GM12878 (cell line): ENCODE data around the gene DCC. TPM values are rescaled to one million over a fixed set of nuclear protein-coding genes. Genes with fewer than 3 reads are reported as not detected.

Experiments used
- ATAC-seq: fragments of 200-7000 bp; cut with Tn5 transposase; 3 replicates; pipeline ENCODE4 v1.9.1; 2020; ENCODE audit warnings: mild to moderate bottlenecking, moderate library complexity
- BruUV-seq: library from RNA; stranded (reverse); fragments of 400-500 nt; replicated peaks from 2 replicates; lab custom pipeline; 2021; lab: Mats Ljungman, UMichigan
- CTCF ChIA-PET: fragments of 300-600 bp; sonication (Branson Sonifier 250); formaldehyde crosslinking; extraction: SDS; loops from one replicate; lab custom pipeline; 2021; ENCODE audit warnings: inconsistent platforms; lab: Yijun Ruan, JAX
- POLR2A ChIA-PET: fragments of 350-600 bp; formaldehyde crosslinking; extraction: SDS; loops from one replicate; lab custom pipeline; 2021; ENCODE audit warnings: inconsistent platforms; lab: Charles Lee
- RAD21 ChIA-PET: fragments of 300-600 bp; sonication (Branson Sonifier 250); formaldehyde crosslinking; loops from one replicate; lab custom pipeline; 2023; ENCODE audit warnings: antibody characterized with exemption; ENCODE audit not compliant: unreplicated experiment; lab: Charles Lee
- SMC1A ChIA-PET: fragments of 300-600 bp; sonication (Branson Sonifier 250); formaldehyde crosslinking; loops from one replicate; lab custom pipeline; 2023; ENCODE audit not compliant: unreplicated experiment, uncharacterized antibody; lab: Charles Lee
- DNase-seq: peaks from one replicate; pipeline ENCODE4 v3.0.0-alpha.2; 2011; ENCODE audit warnings: low read depth, low spot score
- FAIRE-seq: peaks from 3 replicates; lab custom pipeline; 2011; peaks lifted over from hg19 to GRCh38; lab: Jason Lieb, UNC
- H2AFZ ChIP-seq: 2 replicates; pipeline ENCODE4 v1.6.0; 2011; ENCODE audit warnings: low read depth, low read length, control low read depth; ENCODE audit not compliant: control insufficient read depth
- H3K27ac ChIP-seq: 2 replicates; pipeline ENCODE4 v1.5.1; 2011; ENCODE audit warnings: control low read depth; ENCODE audit not compliant: control insufficient read depth, insufficient read depth
- H3K27me3 ChIP-seq, 2 experiments: replicated peaks in 1 of 2; 2 replicates each; pipeline versions ENCODE4 v1.6.0 to v1.6.1; 2011; ENCODE audit warnings: low read length in 1 of 2; ENCODE audit not compliant: control insufficient read depth in 2 of 2, insufficient read depth in 2 of 2
- H3K36me3 ChIP-seq, 2 experiments: 2 replicates each; pipeline ENCODE4 v1.5.1; 2011; ENCODE audit warnings: low read length in 1 of 2; ENCODE audit not compliant: control insufficient read depth in 2 of 2, insufficient read depth in 2 of 2
- H3K4me1 ChIP-seq: 2 replicates; pipeline ENCODE4 v1.6.1; 2011; ENCODE audit warnings: mild to moderate bottlenecking, low read length, moderate library complexity, mixed read lengths; ENCODE audit not compliant: control insufficient read depth, insufficient read depth
- H3K4me2 ChIP-seq: 2 replicates; pipeline ENCODE4 v1.6.0; 2011; ENCODE audit warnings: control low read depth; ENCODE audit not compliant: control insufficient read depth, insufficient read depth
- H3K4me3 ChIP-seq: fragments of 200-600 bp; sonication (generic); 2 replicates; pipeline ENCODE4 v1.5.1; 2016
- H3K79me2 ChIP-seq: 2 replicates; pipeline ENCODE4 v1.6.0; 2011; ENCODE audit warnings: low read length; ENCODE audit not compliant: control insufficient read depth, insufficient read depth
- H3K9ac ChIP-seq: 2 replicates; pipeline ENCODE4 v1.8.0; 2011; ENCODE audit warnings: low read length, control low read depth, mixed read lengths; ENCODE audit not compliant: control insufficient read depth, insufficient read depth
- H3K9me3 ChIP-seq: replicated peaks from 3 replicates; pipeline ENCODE4 v1.5.1; 2011; ENCODE audit warnings: mild to moderate bottlenecking, low read length; ENCODE audit not compliant: control insufficient read depth, insufficient read depth
- H4K20me1 ChIP-seq: 2 replicates; pipeline ENCODE4 v1.6.0; 2011; ENCODE audit not compliant: control insufficient read depth, insufficient read depth
- FOXM1 ChIP-seq: IDR thresholded peaks from 2 replicates; pipeline ENCODE4 v1.6.1; 2012; ENCODE audit warnings: low read depth, mild to moderate bottlenecking, inconsistent platforms, low read length, moderate library complexity
- LARP7 ChIP-seq: fragments of 450-650 bp; IDR thresholded peaks from 2 replicates; pipeline ENCODE4 v1.6.1; 2017; ENCODE audit warnings: mild to moderate bottlenecking
- RUNX3 ChIP-seq: IDR thresholded peaks from 2 replicates; pipeline ENCODE4 v1.6.1; 2012; ENCODE audit warnings: low read length, inconsistent platforms
- SMAD1 ChIP-seq: fragments of 450-650 bp; IDR thresholded peaks from 2 replicates; pipeline ENCODE4 v1.6.1; 2018; ENCODE audit warnings: mild to moderate bottlenecking, low read depth; ENCODE audit not compliant: partially characterized antibody
- USF1 ChIP-seq: IDR thresholded peaks from 2 replicates; pipeline ENCODE4 v1.6.1; 2011; ENCODE audit warnings: borderline replicate concordance, low read depth, mild to moderate bottlenecking, moderate library complexity, mixed read lengths, low read length; ENCODE audit not compliant: insufficient read depth; ENCODE audit errors: extremely low read length
- ZBTB4 ChIP-seq: fragments of 450-650 bp; formaldehyde crosslinking; IDR thresholded peaks from 2 replicates; pipeline ENCODE4 v1.4.0; 2022; ENCODE audit warnings: mild to moderate bottlenecking, moderate library complexity
- ZNF274 ChIP-seq: IDR thresholded peaks from one replicate; pipeline ENCODE4 v1.8.0; 2011; ENCODE audit not compliant: insufficient read length, insufficient read depth
- WGBS: methylation state at CpG from one replicate; pipeline ENCODE4 v1.1.6; 2016; ENCODE audit warnings: low lambda C conversion rate; ENCODE audit not compliant: insufficient replicate concordance, insufficient coverage; ENCODE audit errors: missing lambda C conversion rate; 5-methylcytosine and 5-hydroxymethylcytosine counted together
- in situ Hi-C: fragments of 300-500 bp; cut with MboI; formaldehyde crosslinking; loops from 9 replicates; pipeline ENCODE4 v1.14.3; 2018; ENCODE audit warnings: mixed read lengths
- intact Hi-C: fragments of 100-400 bp; cut with micrococcal nuclease; formaldehyde crosslinking; loops from one replicate; pipeline ENCODE4 v1.14.2; 2022; ENCODE audit not compliant: unreplicated experiment
- polyA plus RNA-seq, 11 experiments: library from polyadenylated mRNA; depleted of rRNA in 4 of 11; unstranded in 6 of 11; stranded (reverse) in 5 of 11; fragments of >200 nt; fragmentation: Nextera tagmentation in 4 of 11; fragmentation: Illumina TruSeq in 1 of 11; extraction: Ambion mirVana in 4 of 11; extraction: Trizol in 1 of 11; gene quantifications; 1 replicate in 1 of 11; 2 replicates in 10 of 11; pipeline versions ENCODE4 v1.2.1 to v1.2.3, GENCODE V29; 2011 to 2016; ENCODE audit warnings: inconsistent platforms in 2 of 11, missing spikeins in 2 of 11, low read depth in 1 of 11
- total RNA-seq, 4 experiments: library from RNA; depleted of rRNA in 3 of 4; stranded (reverse); fragments of >200 nt in 3 of 4; fragmentation: Illumina TruSeq in 1 of 4; extraction: Trizol in 1 of 4; gene quantifications; 2 replicates each; pipeline versions ENCODE4 v1.2.1 to v1.2.3, GENCODE V29; 2013 to 2021
- TF ChIP-seq, protein P1 (sequence below): fragments of 450-650 bp; IDR thresholded peaks from 2 replicates; pipeline ENCODE4 v1.6.1; 2017; ENCODE audit warnings: low read depth, mild to moderate bottlenecking, moderate library complexity
- TF ChIP-seq, protein P2 (sequence below): fragments of 450-650 bp; IDR thresholded peaks from 2 replicates; pipeline ENCODE4 v1.6.1; 2017; ENCODE audit warnings: antibody characterized with exemption, mild to moderate bottlenecking, moderate library complexity
- TF ChIP-seq, protein P3 (sequence below): IDR thresholded peaks from 2 replicates; pipeline ENCODE4 v1.6.1; 2012; ENCODE audit warnings: low read depth, low read length, improper control_type of control experiment

DCC gene
- total and polyA plus RNA-seq, 10 of the 15 experiments (the other 5 are each of a cell fraction or from before 2014, with no cell fraction given) = 0.01 TPM; not detected in 9

- no peak for TF ChIP-seq ZBTB4 (CRISPR knock-in tag)
Measured at GRCh38 chr18:52682260-52682659, 342.3 kb downstream of the DCC start (continued).

DNA sequence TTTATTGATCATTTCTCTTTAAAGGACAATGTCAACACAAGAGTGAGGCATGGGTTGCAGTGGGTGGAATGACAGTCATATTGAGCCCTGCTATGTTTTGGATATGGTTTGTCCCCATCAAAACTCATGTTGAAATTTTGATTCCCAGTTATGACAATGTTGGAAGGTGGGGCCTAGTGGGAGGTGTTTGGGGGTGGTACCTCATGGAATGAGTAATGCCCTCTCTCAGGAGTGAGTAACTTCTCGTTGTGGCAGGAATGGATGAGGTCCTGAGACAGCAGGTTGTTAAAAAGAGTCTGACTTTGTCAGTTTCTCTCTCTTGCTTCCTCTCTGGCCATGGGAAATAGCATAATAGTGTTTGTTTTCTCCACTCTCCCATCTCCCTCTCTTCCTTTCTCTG is 345.3 kb downstream of the DCC start:
- H2AFZ ChIP-seq = no peak overlapping the region
- H4K20me1 ChIP-seq = no peaks in the 10 kb centered on the region
- H3K79me2 ChIP-seq = no peaks in the 10 kb centered on the region
- ATAC-seq (no peak), FAIRE-seq (no peak), DNase-seq (no peak)
- intact Hi-C loops = no loop called here
- H3K4me2 ChIP-seq = no peak overlapping the region
- BruUV-seq = no TSS peak
- no peak overlapping the region for H3K9ac ChIP-seq
- no peak for TF ChIP-seq LARP7
- no peak for TF ChIP-seq RUNX3
- TF ChIP-seq USF1 = no peak
- TF ChIP-seq ZNF274 = no peak
- no peak for TF ChIP-seq FOXM1
- TF ChIP-seq, protein P1, sequence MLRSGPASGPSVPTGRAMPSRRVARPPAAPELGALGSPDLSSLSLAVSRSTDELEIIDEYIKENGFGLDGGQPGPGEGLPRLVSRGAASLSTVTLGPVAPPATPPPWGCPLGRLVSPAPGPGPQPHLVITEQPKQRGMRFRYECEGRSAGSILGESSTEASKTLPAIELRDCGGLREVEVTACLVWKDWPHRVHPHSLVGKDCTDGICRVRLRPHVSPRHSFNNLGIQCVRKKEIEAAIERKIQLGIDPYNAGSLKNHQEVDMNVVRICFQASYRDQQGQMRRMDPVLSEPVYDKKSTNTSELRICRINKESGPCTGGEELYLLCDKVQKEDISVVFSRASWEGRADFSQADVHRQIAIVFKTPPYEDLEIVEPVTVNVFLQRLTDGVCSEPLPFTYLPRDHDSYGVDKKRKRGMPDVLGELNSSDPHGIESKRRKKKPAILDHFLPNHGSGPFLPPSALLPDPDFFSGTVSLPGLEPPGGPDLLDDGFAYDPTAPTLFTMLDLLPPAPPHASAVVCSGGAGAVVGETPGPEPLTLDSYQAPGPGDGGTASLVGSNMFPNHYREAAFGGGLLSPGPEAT = no peak
- TF ChIP-seq, protein P2, sequence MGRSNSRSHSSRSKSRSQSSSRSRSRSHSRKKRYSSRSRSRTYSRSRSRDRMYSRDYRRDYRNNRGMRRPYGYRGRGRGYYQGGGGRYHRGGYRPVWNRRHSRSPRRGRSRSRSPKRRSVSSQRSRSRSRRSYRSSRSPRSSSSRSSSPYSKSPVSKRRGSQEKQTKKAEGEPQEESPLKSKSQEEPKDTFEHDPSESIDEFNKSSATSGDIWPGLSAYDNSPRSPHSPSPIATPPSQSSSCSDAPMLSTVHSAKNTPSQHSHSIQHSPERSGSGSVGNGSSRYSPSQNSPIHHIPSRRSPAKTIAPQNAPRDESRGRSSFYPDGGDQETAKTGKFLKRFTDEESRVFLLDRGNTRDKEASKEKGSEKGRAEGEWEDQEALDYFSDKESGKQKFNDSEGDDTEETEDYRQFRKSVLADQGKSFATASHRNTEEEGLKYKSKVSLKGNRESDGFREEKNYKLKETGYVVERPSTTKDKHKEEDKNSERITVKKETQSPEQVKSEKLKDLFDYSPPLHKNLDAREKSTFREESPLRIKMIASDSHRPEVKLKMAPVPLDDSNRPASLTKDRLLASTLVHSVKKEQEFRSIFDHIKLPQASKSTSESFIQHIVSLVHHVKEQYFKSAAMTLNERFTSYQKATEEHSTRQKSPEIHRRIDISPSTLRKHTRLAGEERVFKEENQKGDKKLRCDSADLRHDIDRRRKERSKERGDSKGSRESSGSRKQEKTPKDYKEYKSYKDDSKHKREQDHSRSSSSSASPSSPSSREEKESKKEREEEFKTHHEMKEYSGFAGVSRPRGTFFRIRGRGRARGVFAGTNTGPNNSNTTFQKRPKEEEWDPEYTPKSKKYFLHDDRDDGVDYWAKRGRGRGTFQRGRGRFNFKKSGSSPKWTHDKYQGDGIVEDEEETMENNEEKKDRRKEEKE = no peak
- TF ChIP-seq, protein P3, sequence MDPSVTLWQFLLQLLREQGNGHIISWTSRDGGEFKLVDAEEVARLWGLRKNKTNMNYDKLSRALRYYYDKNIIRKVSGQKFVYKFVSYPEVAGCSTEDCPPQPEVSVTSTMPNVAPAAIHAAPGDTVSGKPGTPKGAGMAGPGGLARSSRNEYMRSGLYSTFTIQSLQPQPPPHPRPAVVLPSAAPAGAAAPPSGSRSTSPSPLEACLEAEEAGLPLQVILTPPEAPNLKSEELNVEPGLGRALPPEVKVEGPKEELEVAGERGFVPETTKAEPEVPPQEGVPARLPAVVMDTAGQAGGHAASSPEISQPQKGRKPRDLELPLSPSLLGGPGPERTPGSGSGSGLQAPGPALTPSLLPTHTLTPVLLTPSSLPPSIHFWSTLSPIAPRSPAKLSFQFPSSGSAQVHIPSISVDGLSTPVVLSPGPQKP = no peak
- no peak for TF ChIP-seq SMAD1
- SMC1A ChIA-PET = no interaction called here
- in situ Hi-C loops = no loop called here
- no peaks in the 10 kb centered on the region for H3K27me3 ChIP-seq
- H3K4me3 ChIP-seq = no peak overlapping the region
- WGBS = 0% methylated on average over 1 of the region's 1 CpG
- no peaks in the 10 kb centered on the region for H3K36me3 ChIP-seq
- POLR2A ChIA-PET = no interaction called here
- RAD21 ChIA-PET = no interaction called here
- no peak overlapping the region for H3K27ac ChIP-seq
- CTCF ChIA-PET = no interaction called here
- H3K4me1 ChIP-seq = no peaks in the 10 kb centered on the region
- no peaks in the 10 kb centered on the region for H3K9me3 ChIP-seq
